ENCODE results near the gene ASNSD1. TPM values are rescaled to one million over a fixed set of nuclear protein-coding genes. Genes with fewer than 3 reads are reported as not detected.
"Not testable (repeated sequence)": the region's sequence is repeated elsewhere in the genome, so short reads cannot be mapped to it uniquely, and the experiment has no call there.

Gene ASNSD1
- total RNA-seq, 1 donor from 2014 or later, result 38.5 TPM

DNA sequence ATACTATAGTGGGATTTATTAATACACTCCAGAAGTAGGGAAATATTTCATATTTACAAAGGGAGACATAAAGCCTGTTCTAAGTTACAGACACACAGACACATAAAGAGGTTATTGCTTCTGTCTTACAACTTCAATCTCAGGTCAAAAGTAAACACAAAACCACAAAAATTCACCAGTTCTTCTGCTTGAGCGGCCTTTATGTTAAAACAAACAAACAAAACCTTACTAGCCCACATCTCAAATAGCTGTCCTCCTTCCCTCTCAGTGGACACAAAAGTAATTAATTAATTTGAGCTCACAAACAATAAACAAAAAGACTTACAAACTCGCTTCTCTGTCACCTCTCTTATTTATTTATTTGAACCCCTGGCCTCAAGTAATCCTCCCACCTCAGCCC lies 1.5 kb upstream of the ASNSD1 start:
- Mint-ChIP-seq H3K36me3 (peaks cover 4% of the 10 kb centered on the region), H3K4me3 (no peak overlapping the region), H3K9me3 (no peaks in the 10 kb centered on the region), H3K27ac (no peak overlapping the region), H3K27me3 (no peaks in the 10 kb centered on the region), H3K4me1 (ENCODE audit: unreplicated experiment) (peaks cover 5% of the 10 kb centered on the region)
- no peak for DNase-seq (ENCODE audit: extremely low spot score, unreplicated experiment)
- TF ChIP-seq, protein P1, sequence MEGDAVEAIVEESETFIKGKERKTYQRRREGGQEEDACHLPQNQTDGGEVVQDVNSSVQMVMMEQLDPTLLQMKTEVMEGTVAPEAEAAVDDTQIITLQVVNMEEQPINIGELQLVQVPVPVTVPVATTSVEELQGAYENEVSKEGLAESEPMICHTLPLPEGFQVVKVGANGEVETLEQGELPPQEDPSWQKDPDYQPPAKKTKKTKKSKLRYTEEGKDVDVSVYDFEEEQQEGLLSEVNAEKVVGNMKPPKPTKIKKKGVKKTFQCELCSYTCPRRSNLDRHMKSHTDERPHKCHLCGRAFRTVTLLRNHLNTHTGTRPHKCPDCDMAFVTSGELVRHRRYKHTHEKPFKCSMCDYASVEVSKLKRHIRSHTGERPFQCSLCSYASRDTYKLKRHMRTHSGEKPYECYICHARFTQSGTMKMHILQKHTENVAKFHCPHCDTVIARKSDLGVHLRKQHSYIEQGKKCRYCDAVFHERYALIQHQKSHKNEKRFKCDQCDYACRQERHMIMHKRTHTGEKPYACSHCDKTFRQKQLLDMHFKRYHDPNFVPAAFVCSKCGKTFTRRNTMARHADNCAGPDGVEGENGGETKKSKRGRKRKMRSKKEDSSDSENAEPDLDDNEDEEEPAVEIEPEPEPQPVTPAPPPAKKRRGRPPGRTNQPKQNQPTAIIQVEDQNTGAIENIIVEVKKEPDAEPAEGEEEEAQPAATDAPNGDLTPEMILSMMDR (conservative IDR thresholded peaks at IDR 0.05), result no peak

DNA sequence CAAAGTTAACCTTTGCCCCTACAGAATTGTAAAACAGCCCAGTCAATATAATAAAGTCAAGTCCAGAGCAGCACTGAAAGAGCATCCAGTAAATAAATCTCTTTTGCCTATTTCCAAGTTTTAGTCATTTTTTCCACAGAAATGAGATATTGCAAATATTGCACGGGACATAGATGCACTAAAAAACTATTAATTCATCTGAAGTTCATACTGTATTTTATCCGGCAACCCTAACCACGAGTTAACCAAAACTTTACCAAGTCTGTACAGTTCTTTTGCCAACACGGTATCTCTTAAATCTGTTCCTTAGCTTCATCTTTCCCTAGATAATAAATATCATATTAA lies 484 bp upstream of the ASNSD1 start:
- no peak for DNase-seq (ENCODE audit: extremely low spot score, unreplicated experiment)
- Mint-ChIP-seq H3K27ac (no peak overlapping the region), H3K27me3 (no peaks in the 10 kb centered on the region), H3K4me1 (ENCODE audit: unreplicated experiment) (peaks cover 5% of the 10 kb centered on the region), H3K9me3 (no peaks in the 10 kb centered on the region), H3K4me3 (no peak overlapping the region), H3K36me3 (peaks cover 4% of the 10 kb centered on the region)
- TF ChIP-seq, protein P1 (conservative IDR thresholded peaks at IDR 0.05), result no peak

DNA sequence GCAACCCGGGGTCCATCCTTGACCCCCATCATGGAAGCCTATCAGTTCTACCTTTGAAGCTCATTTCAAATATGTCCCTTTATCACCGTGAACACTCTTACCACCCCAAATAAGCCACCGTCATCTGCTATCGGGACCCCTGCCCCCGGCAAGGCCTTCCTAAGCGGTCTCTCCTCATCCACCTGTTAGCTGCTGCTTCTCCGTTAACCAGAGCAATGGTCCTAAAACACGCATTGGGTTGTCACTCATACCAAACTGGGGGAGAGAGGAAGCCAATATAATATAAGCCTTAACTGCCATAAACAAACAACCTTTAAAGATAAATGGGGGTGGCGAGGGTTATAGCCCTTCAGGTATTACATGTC lies 680 bp downstream of the ASNSD1 start:
- Mint-ChIP-seq H3K36me3 (peaks cover 10% of the 10 kb centered on the region), H3K27ac (no peak overlapping the region), H3K4me1 (ENCODE audit: unreplicated experiment) (peaks cover 5% of the 10 kb centered on the region), H3K9me3 (no peaks in the 10 kb centered on the region), H3K4me3 (no peak overlapping the region), H3K27me3 (no peaks in the 10 kb centered on the region)
- TF ChIP-seq, protein P1 (conservative IDR thresholded peaks at IDR 0.05), result no peak
- DNase-seq (ENCODE audit: extremely low spot score, unreplicated experiment), result no peak

DNA sequence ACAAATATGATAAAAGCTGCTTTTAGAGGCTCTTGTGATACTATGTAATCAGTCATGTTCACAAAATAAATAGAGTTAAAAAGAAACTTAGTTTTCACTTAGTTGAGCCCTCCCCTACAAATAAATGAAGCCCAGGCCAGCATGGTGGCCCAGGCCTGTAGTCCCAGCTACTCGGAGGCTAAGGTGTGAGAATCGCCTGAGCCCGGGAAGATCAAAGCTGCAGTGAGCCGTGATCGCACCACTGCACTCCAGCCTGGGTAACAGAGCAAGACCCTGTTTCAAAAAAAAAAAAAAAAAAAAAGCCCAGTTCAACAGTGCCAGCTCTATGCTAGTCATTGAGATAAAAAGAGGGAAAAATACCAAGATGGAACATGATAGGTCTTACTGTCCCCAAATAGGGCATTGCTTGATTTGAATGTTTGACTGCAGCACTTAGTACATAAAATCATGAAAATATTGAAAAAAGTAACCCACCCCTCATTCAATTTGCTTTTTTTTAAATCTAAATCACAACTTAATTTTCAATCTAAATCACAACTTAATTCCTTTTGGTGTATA lies 1.5 kb downstream of the ASNSD1 start:
- Mint-ChIP-seq H3K9me3 (no peaks in the 10 kb centered on the region), H3K4me1 (ENCODE audit: unreplicated experiment) (peaks cover 5% of the 10 kb centered on the region), H3K36me3 (peaks cover 15% of the 10 kb centered on the region), H3K27ac (no peak overlapping the region), H3K4me3 (no peak overlapping the region), H3K27me3 (no peaks in the 10 kb centered on the region)
- TF ChIP-seq, protein P1 (conservative IDR thresholded peaks at IDR 0.05), result no peak
- DNase-seq (ENCODE audit: extremely low spot score, unreplicated experiment), result no peak

DNA sequence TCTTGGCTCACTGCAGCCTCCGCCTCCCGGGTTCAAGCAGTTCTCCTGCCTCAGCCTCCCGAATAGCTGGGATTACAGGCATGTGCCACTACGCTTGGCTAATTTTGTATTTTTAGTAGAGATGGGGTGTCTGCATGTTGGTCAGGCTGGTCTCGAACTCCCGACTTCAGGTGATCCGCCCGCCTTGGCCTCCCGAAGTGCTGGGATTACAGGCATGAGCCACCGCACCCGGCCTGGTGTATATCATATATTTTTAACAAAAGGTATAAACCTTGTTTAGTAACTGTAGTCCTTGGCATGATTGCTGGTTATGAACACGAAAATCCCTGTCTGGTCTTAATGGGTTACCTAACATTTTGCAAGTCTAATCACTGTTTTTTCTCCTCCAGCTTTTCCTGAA lies 2.1 kb downstream of the ASNSD1 start:
- peak overlapping the region; percentile 47 for H3K4me3 Mint-ChIP-seq

DNA sequence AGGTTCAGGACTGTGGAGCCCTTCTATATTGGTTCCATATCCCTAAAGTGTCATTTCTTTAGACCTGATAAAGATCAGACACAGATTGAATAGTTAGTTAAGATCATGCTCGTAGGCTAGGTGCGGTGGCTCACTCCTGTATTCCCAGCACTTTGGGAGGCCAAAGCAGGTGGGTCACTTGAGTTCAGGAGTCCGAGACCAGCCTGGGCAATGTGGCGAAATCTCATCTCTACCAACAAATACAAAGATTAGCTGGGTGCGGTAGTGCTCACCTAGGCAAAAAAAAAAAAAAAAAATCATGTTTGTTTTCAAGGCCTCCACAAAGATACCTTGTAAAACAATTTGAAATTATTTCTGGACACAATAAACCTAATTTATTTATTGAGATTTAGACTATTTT lies 8.7 kb downstream of the ASNSD1 start:
- H3K4me3 Mint-ChIP-seq, result no peak overlapping the region
- DNase-seq (ENCODE audit: extremely low spot score, unreplicated experiment), result no peak
- TF ChIP-seq, protein P1 (conservative IDR thresholded peaks at IDR 0.05), result no peak
- no peak overlapping the region for H3K27ac Mint-ChIP-seq
- H3K9me3 Mint-ChIP-seq, result no peaks in the 10 kb centered on the region
- H3K27me3 Mint-ChIP-seq, result no peaks in the 10 kb centered on the region
- H3K36me3 Mint-ChIP-seq, result peaks cover 32% of the 10 kb centered on the region
- peaks cover 15% of the 10 kb centered on the region for H3K4me1 Mint-ChIP-seq (ENCODE audit: unreplicated experiment)

More for the DNA sequence above, 2.1 kb downstream of the ASNSD1 start:
- not testable (repeated sequence) for H3K4me1 Mint-ChIP-seq (ENCODE audit: unreplicated experiment); H3K27me3 Mint-ChIP-seq; H3K27ac Mint-ChIP-seq; H3K9me3 Mint-ChIP-seq; DNase-seq (ENCODE audit: extremely low spot score, unreplicated experiment)
- H3K36me3 Mint-ChIP-seq, result peaks cover 17% of the 10 kb centered on the region

Measured in type B pancreatic cell (in vitro differentiated cells).